NCI-H2171 treated with DMSO at 0.1 percent for 48 hours (cell line): Measurements from ENCODE around the gene FILIP1L.

Experiments used
- DNase-seq: peaks from one replicate; lab custom pipeline; 2025; lab: John Stamatoyannopoulos, UW

FILIP1L gene

DNA sequence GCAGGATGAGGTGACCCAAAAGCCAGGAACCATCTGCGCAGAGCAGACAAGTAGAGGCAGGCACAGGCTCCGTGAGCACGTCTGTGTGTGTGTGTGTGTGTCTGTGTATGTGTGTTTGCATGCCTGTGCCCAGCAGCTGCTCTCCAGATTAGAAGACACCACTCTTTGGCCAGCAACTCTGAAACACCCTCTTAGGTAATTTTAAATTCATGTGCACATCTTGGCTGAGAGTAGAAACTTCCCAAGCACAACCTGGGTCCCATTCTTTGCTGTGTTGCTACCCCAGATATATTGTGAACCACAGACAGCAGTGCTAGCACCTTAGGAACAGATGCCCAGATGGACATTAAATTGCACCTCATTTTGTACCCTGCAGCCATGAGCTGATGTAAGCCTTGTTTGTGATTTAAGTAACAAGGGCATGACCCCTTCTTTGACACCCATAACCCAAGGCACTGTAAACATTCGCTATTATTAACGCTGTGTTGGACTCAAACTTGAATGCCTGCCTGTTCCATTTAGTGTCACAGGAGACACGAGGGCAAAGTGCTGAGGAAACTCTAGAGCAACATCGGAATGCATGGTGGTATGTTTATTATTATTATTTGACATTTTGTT, at the start of gene FILIP1L:
Gene FILIP1L (minus strand): TSS at position 89 of the 618 bp plus-strand sequence.
- peak; percentile 28 for DNase-seq

DNA sequence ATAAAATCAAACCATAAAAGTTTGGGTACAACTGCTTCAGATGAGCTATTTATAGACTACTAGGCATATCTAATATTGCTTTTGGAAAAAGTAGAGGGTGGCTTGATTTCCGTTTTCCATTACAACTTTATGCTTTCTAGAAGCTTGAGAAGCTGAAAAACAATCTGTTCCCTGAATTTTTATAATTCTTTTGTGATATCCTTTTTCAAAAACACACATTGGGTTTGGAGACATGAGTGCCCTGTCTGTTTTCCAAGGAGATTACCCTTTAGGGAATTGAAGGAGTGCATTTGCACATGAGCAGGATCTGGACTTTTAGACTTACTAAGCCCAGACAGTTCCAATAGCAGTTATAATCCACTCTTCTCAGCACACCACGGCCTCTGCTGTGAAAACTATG, 49.5 kb upstream of the FILIP1L start:
- no peak for DNase-seq

- no peak for DNase-seq
Measured at GRCh38 chr3:100160521-100160920, 46.2 kb upstream of the FILIP1L start.

DNA sequence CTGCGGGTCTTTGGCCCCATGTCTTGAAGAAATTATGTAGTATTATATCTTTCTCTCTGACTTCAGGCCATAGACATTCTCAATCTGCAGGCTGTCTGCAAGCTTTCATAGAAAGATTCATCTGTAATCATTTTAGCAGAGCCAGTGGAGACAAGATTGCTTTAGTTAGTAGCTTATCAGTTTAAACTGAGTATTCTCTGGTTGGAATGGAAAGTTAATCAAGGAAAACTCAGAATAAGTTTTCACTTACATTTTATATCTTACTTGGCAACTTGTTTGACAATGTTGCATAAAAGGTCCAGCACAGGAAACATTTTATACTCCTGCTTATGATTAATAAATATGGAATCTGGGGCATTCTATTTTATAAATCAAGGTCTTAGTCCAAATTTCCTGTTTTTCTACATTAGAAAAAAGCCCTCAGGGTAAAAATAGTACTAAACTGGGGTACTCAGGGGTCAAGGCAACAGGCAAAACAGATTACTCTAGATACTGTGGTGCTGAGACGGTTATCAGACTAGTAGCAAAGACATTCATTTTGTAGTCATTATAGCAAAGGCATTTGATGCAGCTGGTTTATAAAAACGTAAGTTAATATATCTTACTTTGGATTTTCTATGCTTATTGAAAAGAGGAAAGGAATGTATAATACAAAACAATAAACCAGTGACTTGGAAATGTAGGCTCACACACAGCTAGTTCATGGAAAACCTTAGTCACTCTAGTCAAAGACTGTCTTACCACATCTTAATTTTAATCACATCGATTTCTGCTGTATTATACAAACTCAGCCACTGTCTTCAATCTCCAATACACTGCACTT, 45.2 kb upstream of the FILIP1L start:
- no peak for DNase-seq

GRCh38 chr3:100158918-100159330, 44.6 kb upstream of the FILIP1L start:
- peak; percentile 86 for DNase-seq

DNA sequence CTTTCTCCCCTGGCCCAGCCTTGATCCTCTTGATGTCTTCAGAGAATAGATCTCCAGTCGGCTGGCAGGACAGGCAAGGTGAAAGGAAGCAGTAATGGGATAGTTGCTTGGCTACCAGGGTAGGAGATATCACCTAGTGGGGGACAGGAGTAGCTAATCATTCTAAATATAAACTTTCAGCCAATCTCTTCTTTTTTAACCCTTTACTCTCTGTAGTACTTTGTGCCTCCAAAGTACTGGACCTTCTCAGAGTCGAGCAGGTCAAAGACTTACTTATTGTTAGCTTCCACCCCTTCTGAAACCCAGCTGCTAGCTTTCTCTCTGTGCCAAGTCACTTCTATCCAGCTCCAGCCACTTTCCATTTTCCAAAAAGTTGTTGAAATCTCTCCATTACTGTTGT, 43.4 kb upstream of the FILIP1L start:
- DNase-seq: no peak

GRCh38 chr3:100155590-100155989, 41.3 kb upstream of the FILIP1L start:
- DNase-seq: no peak

GRCh38 chr3:100155128-100155527, 40.8 kb upstream of the FILIP1L start:
- DNase-seq: no peak

DNA sequence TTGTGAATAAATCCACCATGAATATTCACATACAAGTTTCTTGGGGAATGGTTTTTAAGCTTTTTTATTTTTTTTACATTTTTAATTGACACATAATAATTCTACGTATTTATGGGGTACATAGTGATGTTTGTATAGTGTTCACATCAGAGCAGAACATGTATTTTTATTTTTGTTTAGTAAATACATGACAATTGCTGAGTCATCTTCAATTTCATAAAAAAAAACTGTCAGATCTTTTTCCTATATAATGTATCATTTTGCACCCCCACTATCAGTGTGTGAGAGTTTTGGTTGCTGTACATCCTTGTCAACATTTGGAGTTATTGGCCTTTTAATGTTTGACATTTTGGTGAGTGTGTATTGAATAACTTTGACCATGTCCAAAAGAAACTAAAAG, 39.9 kb upstream of the FILIP1L start:
- no peak for DNase-seq

GRCh38 chr3:100151024-100151707, 36.9 kb upstream of the FILIP1L start:
- DNase-seq: no peak

GRCh38 chr3:100150473-100150872, 36.2 kb upstream of the FILIP1L start:
- DNase-seq: no peak

GRCh38 chr3:100149713-100150415, 35.6 kb upstream of the FILIP1L start:
- DNase-seq: no peak

- peak; percentile 38 for DNase-seq
Measured at GRCh38 chr3:100149130-100149529, 34.8 kb upstream of the FILIP1L start.

- DNase-seq: no peak
Measured at GRCh38 chr3:100144255-100144866, 30.1 kb upstream of the FILIP1L start.

DNA sequence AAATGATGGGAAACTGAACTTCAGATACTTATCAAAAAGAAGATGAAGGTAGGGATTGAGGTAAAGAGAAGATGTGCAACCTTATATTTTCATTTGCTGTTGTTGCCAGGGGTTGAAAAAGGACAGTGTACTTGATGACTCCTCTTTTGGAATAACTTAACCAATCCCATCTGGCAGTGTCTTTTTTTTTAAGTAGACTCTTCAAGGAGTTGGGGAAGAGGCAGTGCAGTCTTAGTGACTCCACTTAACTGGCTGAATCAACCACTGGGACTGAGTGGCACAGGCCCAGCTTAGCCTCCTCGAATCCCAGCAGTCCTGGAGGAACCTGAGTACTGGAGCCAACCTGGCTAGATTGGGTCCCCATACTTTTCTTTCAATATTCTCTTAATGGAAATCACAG, 27.3 kb upstream of the FILIP1L start:
- DNase-seq: no peak

DNA sequence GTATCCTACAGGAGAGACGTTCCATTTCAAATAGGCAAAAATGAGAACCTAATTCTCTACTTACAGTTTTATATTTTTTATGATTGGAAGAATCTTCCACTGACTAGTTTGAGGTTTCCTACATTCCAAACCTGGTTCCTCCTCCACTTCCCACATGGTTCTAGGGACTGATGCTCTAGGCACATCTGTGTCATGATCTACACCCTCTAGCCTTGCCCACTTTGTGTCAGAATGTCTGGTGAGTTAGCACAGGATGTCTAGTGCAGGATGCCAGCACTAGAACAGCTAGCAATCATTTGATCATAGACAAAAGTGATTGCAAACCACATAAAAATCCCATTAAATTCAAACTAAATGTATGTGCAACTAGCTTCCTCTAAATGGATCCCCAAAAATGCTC, 26.7 kb upstream of the FILIP1L start:
- DNase-seq: no peak

DNA sequence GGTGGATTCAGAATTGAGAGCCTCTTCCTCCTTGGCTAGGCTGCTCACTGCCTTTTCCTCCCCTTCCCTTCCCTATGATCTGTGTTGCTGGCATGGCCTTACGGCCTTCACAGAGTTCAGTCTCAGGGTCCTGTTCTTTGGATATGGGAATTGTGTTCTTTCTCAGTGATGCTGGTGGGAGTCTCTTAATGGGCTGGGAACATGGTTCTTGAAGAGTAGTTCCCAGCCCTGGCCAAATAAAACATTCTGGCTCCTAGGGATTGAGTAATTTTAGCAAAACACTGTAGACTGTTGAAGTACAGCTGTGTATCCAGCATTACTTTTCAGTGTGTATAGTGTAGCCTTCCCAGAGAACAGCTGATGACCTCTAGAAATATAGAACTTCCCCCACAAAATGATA, 22.6 kb upstream of the FILIP1L start:
- no peak for DNase-seq

DNA sequence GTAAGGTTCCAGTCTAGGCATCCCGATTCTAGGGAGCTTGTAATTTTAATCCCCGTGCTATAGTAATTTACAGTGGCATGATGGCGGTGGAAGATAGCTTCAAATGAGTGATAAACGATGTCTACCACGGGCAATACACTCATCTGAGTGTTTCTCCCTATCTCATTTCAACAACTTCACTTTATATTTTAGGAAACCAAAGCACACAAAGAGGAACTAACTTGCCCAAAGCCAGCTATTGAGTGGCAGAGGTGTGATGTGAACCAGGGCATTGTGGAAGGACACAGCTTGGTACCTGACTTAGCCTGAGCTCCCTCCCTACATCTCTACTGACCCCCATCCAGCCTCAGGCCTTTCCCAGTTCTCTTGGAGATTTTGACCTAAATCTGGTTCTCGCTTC, 16.9 kb upstream of the FILIP1L start:
- no peak for DNase-seq

GRCh38 chr3:100129941-100130340, 15.6 kb upstream of the FILIP1L start:
- no peak for DNase-seq

GRCh38 chr3:100128565-100128964, 14.3 kb upstream of the FILIP1L start:
- no peak for DNase-seq

- DNase-seq: no peak
Measured at GRCh38 chr3:100127792-100128191, 13.5 kb upstream of the FILIP1L start.
